Muscle layer of colon (tissue), 2 donors: ENCODE measurements around the gene NMT1.

ENCODE experiments used
- H3K27ac ChIP-seq: one replicate; pipeline ENCODE4 v1.7.0; 2013; ENCODE audit warnings: low read depth, mild to moderate bottlenecking, low read length, moderate library complexity
- H3K27me3 ChIP-seq, 2 donors: one replicate each; pipeline ENCODE4 v1.7.0; 2013; ENCODE audit warnings: low read length in 2 of 2, mild to moderate bottlenecking in 2 of 2; ENCODE audit not compliant: insufficient read depth in 2 of 2, control insufficient read depth in 1 of 2
- H3K36me3 ChIP-seq: one replicate; pipeline ENCODE4 v1.7.0; 2013; ENCODE audit warnings: mild to moderate bottlenecking, low read length; ENCODE audit not compliant: insufficient read depth
- H3K4me1 ChIP-seq: one replicate; pipeline ENCODE4 v1.7.0; 2013; ENCODE audit warnings: mild to moderate bottlenecking, low read length; ENCODE audit not compliant: insufficient read depth
- H3K4me3 ChIP-seq, 2 donors: one replicate each; pipeline ENCODE4 v1.7.0; 2013; ENCODE audit warnings: low read length in 2 of 2, low read depth in 1 of 2, mild to moderate bottlenecking in 1 of 2, moderate library complexity in 1 of 2
- H3K9ac ChIP-seq: one replicate; pipeline ENCODE4 v1.7.0; 2013; ENCODE audit warnings: low read length
- H3K9me3 ChIP-seq: one replicate; pipeline ENCODE4 v1.7.0; 2013; ENCODE audit warnings: mild to moderate bottlenecking, low read length
- donor health status: abdominal sarcoma.
- donor health status: Adenocarcinoma of cecum.

NMT1 gene

DNA sequence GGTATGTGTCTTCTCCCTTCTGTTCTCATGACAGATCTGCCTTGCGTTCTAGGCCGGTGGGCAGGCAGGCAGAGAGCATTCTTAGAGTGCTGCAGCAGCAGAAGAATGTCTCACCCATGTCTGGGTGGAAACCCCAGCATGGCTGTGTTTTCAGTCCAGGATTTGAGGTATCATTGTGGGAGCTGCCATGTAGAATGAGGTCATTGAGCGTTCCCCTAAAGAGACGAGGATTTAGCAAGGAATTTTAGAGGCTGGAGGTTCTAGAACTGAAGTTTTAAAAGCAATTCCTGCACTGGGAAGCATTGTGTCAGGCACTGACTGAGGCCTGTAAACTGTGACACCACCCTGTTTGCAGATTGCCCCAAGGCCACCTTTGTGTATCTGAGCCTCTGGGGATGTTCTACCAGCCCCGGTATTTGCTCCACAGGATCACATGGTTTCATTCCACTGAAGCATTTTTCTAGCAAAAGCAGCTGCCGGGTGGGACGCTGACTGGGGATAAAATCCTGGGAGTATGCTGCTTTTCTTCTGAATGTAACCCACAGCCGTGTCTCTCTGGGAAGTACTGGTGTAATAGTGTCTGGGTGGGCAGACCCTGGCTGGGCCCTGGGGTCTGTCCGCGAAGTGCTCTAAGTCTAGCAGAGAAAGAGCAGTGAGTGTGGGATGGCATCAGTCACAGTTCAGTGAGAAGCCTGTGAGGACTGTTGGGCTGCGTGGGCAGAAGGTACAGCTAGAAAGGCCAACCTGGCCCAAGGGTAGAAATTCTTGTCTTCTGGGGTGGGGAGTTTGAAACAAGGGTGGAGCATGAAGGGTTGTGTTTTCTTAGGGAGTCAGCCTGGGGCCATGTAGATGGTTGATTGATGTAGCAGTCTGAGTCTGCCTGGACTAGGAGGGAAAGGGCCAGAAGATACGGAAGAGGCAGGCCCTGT is 41.0 kb downstream of the NMT1 start:
- peaks cover 23% of the 10 kb centered on the region for H3K4me1 ChIP-seq
- H3K27me3 ChIP-seq: no peaks in the 10 kb centered on the region
- no peak overlapping the region for H3K9ac ChIP-seq
- H3K27ac ChIP-seq: no peak overlapping the region
- H3K36me3 ChIP-seq: peaks cover 84% of the 10 kb centered on the region
- H3K4me3 ChIP-seq: no peak overlapping the region
- no peaks in the 10 kb centered on the region for H3K9me3 ChIP-seq

DNA sequence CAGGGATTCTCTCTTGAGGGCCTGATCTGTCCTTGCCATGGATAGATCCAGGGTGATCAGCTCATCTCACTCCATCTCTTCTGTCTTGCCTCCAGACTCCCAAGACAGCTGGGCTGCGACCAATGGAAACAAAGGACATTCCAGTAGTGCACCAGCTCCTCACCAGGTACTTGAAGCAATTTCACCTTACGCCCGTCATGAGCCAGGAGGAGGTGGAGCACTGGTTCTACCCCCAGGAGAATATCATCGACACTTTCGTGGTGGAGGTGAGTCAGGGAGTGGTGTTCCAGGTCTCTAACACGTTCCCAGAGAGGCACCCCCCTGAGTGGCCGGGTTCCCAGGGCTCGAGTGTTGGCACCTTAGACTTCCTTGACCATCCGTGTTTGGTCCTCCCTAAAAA is 41.7 kb downstream of the NMT1 start:
- peaks cover 23% of the 10 kb centered on the region for H3K4me1 ChIP-seq

DNA sequence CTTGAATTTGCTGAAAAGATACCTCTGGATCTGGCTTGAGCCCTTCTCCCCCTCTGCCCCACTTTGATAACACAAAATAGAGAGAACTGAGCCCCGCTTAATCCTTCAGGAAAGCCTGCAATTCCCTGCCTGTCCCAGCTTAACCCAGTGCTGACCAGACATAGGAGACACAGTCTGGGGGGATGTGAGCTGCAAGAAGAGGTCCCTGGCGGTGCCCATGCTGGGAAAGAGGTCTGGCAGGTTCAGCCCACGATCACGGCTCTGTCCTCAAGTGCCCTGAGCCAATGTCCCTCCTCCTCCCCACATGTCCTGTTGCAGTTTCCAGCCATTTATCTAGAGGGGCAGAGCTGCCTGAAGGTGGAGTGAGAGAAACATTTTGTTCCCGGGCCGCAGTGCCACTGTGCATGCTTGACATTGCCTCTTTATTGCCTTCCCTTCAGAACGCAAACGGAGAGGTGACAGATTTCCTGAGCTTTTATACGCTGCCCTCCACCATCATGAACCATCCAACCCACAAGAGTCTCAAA is 42.2 kb downstream of the NMT1 start:
- peaks cover 84% of the 10 kb centered on the region for H3K36me3 ChIP-seq
- H3K27me3 ChIP-seq: no peaks in the 10 kb centered on the region
- no peaks in the 10 kb centered on the region for H3K9me3 ChIP-seq
- peaks cover 23% of the 10 kb centered on the region for H3K4me1 ChIP-seq
- H3K4me3 ChIP-seq: no peak overlapping the region
- H3K9ac ChIP-seq: no peak overlapping the region
- no peak overlapping the region for H3K27ac ChIP-seq

More for the DNA sequence above, 41.7 kb downstream of the NMT1 start:
- H3K36me3 ChIP-seq: peaks cover 84% of the 10 kb centered on the region
- no peak overlapping the region for H3K9ac ChIP-seq
- H3K27ac ChIP-seq: no peak overlapping the region
- no peaks in the 10 kb centered on the region for H3K9me3 ChIP-seq
- no peaks in the 10 kb centered on the region for H3K27me3 ChIP-seq
- no peak overlapping the region for H3K4me3 ChIP-seq

DNA sequence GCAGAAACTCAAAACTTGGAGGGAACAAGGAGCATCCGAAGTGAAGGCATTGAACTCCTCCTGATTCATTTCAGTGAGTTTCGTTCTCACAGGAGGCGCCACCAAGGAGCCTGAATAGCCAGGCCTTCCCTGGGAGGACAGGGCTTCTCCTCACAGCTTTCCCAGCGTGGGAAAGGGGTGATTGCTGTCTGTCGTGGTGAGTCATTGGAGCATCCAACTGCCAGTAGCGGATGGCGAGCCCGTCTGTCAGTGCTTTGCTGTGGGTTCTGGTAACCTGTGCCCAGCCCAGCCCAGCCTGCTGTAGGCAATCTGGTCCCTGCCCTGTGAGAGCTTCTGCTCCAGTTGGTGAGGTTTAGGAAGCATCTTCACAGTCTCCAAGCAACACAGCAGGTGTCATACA is 42.9 kb downstream of the NMT1 start:
- Histone ChIP-seq H3K9ac (no peak overlapping the region), H3K36me3 (peaks cover 87% of the 10 kb centered on the region), H3K27me3 (no peaks in the 10 kb centered on the region), H3K4me3 (no peak overlapping the region), H3K9me3 (no peaks in the 10 kb centered on the region), H3K4me1 (peaks cover 18% of the 10 kb centered on the region), H3K27ac (no peak overlapping the region)

DNA sequence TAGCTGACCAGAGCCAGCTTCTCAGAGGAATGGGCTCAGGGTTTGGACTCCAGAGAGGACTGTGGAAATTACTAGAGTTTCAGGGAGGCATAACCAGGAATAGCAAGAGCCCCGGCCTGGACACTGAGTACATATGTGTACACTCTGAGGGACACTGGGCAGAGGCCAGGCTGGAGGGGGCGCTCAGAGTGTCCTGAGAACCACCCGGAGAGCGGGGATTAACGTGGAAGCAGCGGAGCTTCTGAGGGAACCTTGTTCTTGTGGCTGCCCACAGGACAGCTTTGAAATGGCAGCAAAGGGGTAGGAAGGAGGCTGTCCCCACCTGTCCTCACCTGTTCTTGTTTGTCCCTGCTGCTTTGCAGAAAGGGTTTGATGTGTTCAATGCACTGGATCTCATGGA is 43.4 kb downstream of the NMT1 start:
- H3K4me3 ChIP-seq: no peak overlapping the region
- no peak overlapping the region for H3K27ac ChIP-seq
- H3K27me3 ChIP-seq: no peaks in the 10 kb centered on the region
- no peaks in the 10 kb centered on the region for H3K9me3 ChIP-seq
- H3K9ac ChIP-seq: no peak overlapping the region
- H3K4me1 ChIP-seq: peaks cover 14% of the 10 kb centered on the region
- H3K36me3 ChIP-seq: peaks cover 84% of the 10 kb centered on the region

DNA sequence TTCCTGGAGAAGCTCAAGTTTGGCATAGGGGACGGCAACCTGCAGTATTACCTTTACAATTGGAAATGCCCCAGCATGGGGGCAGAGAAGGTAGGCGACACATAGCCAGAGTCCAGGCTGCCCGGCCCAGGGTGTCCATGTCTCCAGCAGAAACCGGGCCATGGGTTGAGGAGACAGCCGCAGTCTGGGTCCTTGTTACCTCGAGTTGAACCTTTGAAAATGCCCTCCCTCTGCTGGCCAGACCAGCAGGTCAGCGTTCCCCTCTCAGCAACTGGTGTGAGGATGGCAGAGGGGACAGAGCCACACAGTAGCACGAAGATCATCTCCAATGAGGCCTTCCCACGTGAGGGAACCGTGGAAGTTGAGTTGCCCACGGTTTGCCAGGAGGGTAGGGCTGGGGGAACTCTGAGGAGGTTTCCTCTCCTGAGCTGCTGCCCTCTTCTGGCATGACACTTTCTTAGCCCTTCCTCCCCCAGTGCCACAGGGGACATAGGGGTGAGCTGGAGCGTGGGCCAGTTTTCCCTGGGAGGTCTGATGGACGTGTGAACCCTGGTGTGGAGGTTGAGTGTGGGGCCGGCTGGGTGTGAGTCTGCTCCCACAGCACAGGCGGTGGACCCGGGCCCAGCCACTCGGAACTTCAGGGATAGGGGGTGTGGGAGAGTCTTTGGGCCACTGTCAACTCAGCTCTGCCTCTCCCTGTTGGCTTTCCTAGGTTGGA is 43.9 kb downstream of the NMT1 start:
- Histone ChIP-seq H3K27me3 (no peaks in the 10 kb centered on the region), H3K36me3 (peaks cover 78% of the 10 kb centered on the region), H3K9me3 (no peaks in the 10 kb centered on the region), H3K9ac (no peak overlapping the region), H3K27ac (no peak overlapping the region), H3K4me3 (no peak overlapping the region), H3K4me1 (peaks cover 14% of the 10 kb centered on the region)

DNA sequence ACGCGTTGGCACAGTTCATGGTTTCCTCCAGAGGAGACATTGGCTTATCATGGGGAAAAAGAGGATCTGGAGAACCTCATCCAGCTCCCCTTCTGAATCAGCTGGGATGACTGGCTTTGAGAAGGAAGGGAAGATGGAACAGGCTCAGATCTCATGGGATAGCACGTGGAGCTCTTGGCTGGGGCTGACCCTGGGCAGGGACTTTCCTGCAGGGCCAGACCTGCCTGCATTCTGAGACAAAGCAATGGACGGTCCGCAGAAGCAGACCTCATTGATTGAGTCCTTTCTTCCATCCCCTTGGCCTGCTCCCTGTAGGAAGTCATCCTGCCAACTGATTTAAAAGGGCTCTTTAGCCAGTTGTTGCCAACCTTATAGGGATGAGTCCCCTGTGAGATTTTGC is 45.0 kb downstream of the NMT1 start:
- H3K9ac ChIP-seq: no peak overlapping the region
- H3K9me3 ChIP-seq: no peaks in the 10 kb centered on the region
- H3K27ac ChIP-seq: no peak overlapping the region
- H3K4me1 ChIP-seq: peaks cover 24% of the 10 kb centered on the region
- no peak overlapping the region for H3K4me3 ChIP-seq
- no peaks in the 10 kb centered on the region for H3K27me3 ChIP-seq
- H3K36me3 ChIP-seq: peaks cover 78% of the 10 kb centered on the region

DNA sequence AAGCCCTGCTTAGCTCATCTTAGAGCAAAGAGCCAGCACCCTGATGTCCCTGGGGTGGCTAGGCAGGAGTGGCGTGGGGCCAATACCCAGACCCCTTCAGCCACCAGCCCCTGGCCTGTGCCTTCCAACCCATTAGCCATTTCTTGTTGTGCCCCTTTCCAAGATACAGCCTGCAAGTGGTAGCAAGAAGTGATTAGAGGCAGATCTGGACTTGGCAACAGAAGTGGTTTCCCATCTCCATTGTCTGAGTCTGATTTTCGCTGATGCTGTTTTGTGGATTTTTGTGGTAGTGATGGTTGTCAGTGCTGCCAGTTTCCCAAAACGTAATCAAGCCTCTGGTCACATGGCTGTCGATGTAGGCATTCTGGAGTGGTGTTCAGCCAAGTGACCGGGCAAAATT is 45.5 kb downstream of the NMT1 start:
- no peak overlapping the region for H3K9ac ChIP-seq
- no peak overlapping the region for H3K4me3 ChIP-seq
- no peaks in the 10 kb centered on the region for H3K27me3 ChIP-seq
- H3K36me3 ChIP-seq: peaks cover 73% of the 10 kb centered on the region
- no peaks in the 10 kb centered on the region for H3K9me3 ChIP-seq
- H3K27ac ChIP-seq: no peak overlapping the region
- peaks cover 29% of the 10 kb centered on the region for H3K4me1 ChIP-seq

DNA sequence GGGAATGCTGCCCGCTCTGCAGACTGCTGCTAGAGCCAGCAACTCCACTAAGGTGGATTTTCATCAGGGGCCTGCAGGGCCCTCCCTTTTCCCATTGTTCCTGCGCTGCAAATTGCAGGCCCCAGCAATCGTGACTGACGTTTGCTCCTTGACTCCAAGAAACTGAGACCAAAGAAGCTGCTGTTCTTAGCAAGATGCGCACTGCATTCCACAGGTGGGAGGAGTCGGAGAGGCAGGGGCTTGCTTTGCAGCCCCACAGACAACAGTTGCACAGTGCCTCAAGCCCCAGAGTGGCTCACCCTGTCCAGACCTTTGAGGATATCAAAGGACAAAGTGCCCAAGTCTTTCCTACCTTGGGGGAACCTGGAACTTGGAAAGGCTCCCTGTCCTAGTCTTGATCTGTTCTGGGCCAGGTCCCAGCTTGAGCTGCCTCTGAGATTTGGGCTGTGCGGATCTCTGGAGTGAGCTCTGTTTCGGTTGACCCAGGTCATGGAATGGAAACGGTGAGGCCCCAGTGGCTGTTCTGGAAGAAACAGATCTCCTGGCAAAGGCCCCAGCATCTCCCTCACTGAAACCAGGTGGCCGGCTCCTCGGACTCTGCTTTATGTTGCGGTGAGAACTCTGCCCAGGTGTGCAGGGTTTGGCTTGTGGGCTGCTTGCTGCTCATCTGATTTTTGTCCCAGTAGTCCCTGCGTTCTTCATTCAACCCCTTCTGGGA is 46.3 kb downstream of the NMT1 start:
- no peak overlapping the region for H3K4me3 ChIP-seq
- H3K27me3 ChIP-seq: no peaks in the 10 kb centered on the region
- no peaks in the 10 kb centered on the region for H3K9me3 ChIP-seq
- peak overlapping the region; percentile 24 for H3K27ac ChIP-seq
- peaks cover 34% of the 10 kb centered on the region for H3K4me1 ChIP-seq
- no peak overlapping the region for H3K9ac ChIP-seq
- peaks cover 72% of the 10 kb centered on the region for H3K36me3 ChIP-seq

DNA sequence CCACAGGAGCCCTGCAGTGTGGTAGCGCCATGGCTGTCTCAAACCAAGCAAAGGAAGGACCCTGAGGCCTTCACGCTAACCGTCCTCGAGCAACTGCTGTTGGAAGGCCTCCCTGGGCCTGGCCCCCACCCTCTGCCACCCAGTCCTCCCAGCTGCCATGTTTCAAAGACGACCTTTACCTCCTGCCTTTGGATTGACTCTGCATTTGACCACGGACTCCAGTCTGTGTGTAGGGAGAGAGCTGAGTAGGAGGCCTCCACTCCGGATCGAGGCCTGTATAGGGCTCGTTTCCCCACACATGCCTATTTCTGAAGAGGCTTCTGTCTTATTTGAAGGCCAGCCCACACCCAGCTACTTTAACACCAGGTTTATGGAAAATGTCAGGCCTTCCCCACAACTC is 46.9 kb downstream of the NMT1 start:
- no peak overlapping the region for H3K9ac ChIP-seq
- H3K36me3 ChIP-seq: peaks cover 72% of the 10 kb centered on the region
- no peaks in the 10 kb centered on the region for H3K27me3 ChIP-seq
- no peak overlapping the region for H3K4me3 ChIP-seq
- no peaks in the 10 kb centered on the region for H3K9me3 ChIP-seq
- H3K27ac ChIP-seq: peak overlapping the region; percentile 24
- H3K4me1 ChIP-seq: peaks cover 34% of the 10 kb centered on the region
